ENCODE data around the gene DSC2.
"Not testable (repeated sequence)": the region's sequence is repeated elsewhere in the genome, so short reads cannot be mapped to it uniquely, and the experiment has no call there.

DSC2 gene

DNA sequence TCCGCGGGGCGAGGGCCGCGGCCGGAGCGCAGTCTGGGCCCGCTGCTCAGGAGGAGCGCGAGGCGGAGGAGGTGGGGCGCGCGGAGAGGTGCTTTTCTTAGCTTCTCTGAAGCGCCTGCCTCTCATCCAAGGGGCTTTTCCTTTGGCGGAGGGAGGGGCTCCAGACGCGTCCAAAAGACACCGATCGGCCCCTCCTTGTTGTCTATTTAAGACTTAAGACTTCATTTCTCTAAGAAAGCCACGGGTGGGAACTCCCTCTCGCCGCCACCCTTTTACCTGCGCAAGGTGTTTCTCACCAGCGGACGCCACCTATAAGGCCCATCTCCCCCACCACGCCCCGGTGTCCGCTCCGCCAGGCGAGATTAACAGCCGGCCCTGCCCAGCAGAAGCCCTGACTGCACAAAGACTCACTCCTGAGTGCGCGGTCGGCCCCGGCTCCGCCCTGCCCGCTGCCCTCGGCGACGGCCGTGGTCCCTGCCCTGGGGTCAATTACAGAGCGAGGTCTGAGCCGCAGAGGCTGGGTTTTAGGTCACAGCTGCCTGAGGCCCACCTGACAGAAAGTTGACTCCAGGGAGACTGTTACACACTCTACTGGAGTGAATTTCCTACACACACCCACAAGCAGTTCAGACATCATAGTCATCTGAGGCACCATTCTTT, at the start of gene DSC2:
DSC2 (minus strand) TSS at position 397 of the 660 bp plus-strand sequence. CDS start 450 bp downstream, outside the sequence.
- DNase-seq (ENCODE audit: low spot score), result no peak

DNA sequence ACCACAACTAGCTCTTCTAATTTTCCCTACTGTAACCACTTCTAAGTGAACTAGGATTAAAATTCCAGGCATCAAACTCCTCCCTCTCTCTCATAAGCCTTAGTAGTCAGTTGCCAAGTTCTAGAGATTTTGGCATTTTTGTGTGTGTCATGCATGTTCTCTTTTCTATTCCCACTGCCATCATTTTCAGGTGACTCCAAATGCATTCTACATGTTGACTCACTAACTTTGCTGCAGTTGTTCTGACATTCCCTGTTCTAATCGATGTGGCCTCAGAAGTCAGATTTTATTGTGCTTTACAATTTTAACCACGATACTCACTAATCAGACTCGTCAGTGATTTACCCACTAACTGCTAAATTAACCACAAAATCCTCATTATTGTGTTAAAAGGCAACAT, 47.1 kb upstream of the DSC2 start:
- no peak for DNase-seq (ENCODE audit: low spot score)

DNA sequence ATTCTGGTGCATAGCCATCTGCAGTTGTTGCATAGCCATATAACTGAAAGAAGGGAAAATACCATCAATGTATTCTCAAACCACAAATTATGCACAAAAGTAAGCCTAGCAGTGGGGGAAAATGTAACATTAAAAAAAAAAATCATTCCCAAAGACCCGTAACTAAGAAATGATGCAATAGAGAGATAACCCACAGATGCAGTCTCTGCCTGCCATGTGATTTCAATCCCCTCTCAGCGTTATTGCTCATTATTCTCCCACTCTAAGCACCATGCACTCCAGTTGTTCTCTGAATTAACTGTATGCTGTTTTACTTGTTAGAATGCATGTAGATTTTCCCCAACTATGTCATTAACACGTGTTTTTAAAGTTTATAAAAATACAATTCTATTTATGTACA, 46.4 kb upstream of the DSC2 start:
- DNase-seq (ENCODE audit: low spot score), result no peak

DNA sequence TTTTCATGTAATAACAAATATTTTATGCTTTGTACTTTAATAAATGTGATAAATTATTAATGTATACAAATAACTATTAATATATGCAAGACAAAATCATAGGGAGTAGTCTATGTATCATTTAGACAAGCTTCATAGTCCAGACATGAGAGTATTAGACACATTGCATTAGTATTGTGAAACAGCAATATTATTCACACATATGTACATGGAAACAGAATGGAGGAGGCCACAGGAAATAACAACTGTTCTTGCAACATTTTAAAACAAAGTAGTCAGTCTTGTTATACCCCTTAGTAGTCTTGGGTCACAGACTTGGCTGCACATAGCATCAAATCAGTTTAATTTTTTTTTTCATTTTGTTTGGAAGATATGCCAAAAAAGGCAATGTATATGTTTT, 44.6 kb upstream of the DSC2 start:
- DNase-seq (ENCODE audit: low spot score), result no peak

DNA sequence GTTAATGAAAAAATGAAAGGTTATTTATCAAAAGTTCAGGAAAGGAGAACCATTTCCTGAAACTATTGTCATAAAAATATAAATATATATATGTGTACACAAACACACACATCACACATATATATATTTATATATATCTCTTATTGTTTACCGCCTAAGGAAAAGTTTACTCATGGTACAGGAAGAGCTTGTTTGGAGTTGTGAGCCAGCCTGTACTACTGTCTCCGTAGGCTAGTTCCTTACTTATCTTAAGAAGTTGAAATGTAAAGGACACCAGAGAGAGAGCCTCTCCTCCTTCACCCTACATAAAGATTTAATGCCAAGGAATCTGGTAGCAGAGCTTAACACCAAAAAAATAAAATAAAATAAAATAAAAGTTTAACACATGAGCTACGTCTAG, 40.8 kb upstream of the DSC2 start:
- no peak for DNase-seq (ENCODE audit: low spot score)

DNA sequence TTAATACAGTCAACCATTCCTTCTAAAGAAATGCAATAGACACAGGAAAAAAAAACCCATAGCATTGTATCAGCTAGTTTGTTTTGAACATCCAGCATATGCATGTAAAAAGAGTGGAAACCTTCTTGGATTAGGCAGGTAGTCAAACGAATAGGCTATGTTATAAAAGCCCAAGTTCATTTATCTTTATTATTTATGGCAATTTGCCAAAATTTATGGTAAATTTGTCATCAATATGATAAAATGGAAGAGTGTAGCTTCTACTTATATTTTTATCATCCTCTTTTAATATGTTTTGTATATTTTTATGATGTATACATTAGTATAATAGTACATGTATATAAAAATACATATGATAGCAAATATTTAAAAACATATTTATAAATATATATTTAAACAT, 36.5 kb upstream of the DSC2 start:
- no peak for DNase-seq (ENCODE audit: low spot score)

DNA sequence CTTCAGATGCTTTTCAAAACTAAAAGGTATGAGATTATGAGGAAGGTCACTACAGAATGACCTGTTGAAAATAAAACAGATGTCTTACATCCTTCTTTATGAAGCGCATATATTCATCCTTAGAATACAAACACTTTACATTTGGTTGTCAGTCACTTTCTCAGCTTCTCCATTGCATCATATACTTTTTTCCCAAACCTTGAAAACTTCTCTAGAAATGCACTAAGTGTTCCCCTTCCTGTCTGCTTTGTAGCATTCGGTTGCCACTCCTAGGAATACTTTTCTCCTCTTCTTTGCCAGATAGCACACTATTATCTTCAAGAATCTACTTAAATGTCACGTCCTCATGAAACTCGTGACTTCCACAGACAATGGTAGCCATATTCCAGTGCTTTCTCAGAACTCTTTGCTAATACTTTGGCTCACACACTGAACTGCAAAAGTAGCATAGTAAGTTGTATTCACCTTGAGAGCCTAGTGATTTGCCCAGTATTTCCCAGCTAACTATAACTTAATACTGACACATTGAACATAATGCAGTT, 32.8 kb upstream of the DSC2 start:
- no peak for DNase-seq (ENCODE audit: low spot score)

DNA sequence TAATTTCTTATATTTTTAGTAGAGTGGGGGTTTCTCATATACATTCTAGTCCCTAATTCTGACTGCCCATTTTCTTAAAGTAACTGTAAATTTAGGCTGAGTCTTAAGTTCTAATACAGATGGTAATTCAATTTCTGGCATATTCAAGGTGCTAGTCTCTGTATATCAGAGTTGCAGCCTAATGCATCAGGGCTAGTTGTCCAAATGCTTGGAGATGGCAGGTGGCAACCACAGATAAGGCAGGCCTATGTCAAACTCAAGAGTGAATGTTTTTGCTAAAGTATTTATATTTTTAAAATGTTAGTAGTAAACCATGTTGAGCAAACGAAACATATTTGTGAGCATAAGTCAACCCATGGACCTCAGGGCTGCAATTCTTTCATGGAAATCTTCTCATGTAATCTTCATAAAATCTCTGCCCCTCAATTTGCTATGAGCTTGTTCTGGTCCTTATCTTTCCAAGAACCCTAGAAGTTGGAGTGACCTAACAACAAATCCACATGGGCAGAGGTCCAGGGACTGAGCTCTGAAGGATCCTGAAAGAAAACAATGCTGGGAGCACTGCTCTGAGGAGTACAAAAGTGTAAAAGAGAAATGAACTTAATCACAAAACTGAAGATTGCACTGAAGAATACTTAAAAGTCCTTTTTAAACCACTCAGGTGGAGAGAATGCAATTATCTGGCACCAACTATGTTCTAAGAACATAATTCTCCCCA, 27.3 kb upstream of the DSC2 start:
- no peak for DNase-seq (ENCODE audit: low spot score)

DNA sequence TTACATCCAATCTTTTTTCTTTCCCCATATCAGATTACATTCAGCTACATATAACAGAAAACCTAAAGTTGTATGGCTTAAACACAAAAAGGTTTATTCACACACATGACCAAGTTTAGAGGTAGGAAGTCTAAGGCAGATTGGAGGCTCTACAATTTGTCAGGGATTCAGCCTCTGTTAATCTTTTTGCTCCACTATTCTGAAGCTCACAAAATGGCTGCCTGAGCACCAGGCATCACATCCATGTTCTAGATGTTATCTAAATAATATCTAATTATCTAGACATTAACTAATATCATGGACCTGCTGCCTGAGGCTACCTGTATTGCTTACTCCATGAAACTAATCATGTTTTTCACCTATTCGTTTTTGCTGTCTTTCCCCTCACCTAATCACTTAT, 23.7 kb upstream of the DSC2 start:
- no peak for DNase-seq (ENCODE audit: low spot score)

DNA sequence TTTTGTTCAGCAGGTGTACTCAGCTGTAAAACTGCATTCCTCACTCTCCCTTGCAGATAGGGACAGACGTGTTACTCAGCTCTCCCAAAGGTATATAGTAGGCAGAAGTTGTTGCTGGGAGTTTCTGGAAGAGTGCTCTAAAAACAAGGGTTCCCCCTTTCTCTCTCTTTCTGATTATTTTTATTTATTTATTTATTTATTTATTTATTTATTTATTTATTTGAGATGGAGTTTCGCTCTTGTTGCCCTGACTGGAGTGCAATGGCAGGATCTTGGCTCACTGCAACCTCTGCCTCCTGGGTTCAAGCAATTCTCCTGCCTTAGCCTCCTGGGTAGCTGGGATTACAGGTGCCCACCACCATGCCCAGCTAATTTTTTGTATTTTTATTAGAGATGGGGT, 20.9 kb upstream of the DSC2 start:
- not testable (repeated sequence) for DNase-seq (ENCODE audit: low spot score)

DNA sequence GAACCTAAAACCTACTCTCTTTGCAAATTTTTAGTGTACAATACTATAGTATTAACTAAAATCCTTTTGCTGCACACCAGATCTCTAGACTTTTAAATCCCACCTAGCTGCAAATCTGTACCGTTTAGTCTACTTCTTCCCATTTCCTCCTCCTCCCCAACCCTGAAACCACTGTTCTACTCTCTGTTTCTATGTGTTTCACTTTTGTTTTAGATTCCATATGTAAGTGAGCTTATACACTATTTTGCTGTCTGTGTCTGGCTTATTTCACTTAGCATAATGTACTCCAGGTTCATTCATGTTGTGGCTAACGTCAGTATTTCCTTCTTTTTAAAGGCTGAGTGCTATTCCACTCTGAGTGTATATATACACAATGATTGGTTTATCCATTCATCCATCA, 18.4 kb upstream of the DSC2 start:
- DNase-seq (ENCODE audit: low spot score), result no peak

DNA sequence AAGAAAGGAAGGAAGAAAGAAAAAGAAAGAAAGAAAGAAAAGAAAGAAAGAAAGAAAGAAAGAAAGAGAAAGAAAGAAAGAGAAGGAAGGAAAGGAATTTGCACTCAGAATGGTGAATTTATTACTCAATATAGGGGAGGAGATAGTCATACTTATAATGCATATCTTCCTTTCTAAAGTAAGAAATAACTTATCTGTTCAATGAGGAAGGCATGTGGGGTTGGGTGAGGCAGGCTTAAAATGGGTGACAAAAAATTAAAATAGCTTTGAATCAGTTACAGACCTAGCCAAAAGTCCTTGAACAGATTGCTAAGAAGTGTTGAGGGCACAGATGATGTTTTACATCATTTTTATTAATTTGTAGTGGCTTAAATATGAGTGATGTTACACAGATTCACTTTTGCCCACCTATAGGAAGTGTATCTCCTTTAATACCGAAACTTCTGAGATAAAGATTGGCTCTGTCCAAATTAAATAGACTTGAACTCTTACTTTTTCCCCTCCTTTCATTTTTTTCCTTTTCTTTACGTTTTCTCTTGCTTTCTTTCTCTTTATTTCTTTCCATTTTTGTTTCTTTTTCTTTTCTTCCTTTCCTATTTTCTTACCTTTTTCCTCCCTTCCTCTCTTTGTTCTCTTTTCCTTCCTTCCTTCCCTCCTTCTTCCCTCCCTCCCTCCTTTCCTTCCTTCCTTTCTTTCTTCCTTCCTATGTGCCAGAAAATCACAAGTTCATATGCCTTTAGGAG, 14.8 kb upstream of the DSC2 start:
- DNase-seq (ENCODE audit: low spot score), result no peak

DNA sequence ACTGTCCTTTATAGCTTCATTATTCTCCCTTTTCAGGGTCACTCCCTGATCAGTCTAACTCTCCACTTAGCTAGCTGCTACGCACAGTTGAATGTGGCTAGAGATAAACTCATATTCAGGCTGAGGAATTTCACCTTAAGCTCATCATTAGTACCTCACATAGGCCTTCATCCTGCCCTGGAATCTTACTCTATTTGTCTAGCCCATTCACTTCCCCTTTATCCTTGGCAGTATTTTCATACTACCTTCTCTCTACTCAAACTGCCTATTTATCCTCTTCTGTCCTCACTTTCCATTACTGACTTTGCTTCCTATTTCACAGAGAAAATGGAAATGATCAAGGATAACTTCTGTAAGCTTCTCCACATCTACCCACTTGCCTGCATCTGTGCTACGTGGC, 10.6 kb upstream of the DSC2 start:
- no peak for DNase-seq (ENCODE audit: low spot score)

DNA sequence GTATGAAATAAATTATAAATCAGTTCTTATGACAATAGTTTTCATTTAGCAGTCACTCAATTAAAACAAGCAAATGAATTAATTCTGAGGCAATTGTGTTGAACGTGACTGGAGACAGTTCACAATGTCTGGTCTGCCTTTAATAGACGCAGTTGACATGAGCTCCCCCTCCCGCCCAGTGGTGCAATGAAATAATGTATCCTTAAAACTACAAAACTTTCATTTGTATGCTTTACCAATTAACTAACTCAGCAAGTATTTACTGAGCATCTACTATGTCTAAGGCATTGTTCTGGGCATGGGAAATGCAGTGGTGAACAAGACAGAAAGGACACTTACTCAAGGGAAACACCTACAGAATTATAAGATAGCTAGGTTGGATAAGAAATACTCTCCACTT, 3.5 kb upstream of the DSC2 start:
- no peak for DNase-seq (ENCODE audit: low spot score)

DNA sequence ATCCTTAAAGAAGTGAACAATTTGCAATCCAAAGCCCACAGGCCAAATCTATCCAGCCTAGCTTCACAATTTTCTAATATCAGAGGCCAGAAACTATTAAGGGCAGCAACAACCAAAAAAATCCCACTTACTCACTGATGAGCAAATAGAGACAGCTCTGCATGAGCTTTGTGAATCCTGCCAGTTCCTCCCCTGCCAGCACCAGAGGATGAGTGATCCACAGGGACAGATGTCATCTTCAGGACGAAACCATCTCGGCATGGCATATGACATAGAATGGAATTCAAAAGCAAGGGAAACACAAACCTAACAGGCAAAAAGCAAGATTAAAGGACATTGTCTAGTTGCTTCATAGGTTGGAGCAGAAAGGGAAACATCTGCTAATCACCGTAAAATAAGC, 2.2 kb upstream of the DSC2 start:
- no peak for DNase-seq (ENCODE audit: low spot score)

DNA sequence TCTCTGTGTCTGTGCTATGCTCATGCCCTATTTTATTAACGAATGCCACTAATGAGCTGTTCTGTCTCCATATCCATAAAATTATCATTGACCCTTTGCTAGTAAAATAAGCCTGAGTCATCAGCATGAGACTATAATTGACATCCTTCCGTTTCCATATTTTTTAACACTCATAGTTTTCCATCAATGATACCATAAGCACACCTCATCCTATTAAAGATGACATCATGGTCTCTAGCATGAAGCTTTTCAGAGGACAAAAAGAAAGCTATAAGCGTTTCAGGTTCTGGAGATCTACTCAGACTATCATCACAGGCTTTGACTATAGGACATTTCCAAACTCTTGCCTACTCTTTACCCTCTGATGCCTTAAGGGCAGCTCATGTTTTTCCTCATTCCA, 1.2 kb upstream of the DSC2 start:
- no peak for DNase-seq (ENCODE audit: low spot score)

DNA sequence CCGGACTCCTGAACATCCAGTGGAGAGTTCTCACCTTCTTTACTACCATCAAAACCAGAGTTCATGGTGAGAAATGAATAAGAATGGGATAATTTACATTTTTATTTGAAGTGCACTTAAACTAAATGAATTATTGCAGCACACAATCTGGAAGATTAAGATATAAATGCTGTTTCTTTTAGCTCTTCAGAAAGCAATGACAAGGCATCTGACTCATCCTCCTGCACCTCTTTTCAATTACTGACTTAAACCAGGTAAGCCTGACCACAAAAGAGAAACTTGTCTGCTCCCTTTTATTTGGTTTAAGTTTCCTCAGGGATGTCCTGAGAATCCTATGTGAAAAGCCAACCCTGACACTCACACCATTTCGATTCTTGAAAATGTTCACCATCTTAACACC, 720 bp upstream of the DSC2 start:
- no peak for DNase-seq (ENCODE audit: low spot score)

DNA sequence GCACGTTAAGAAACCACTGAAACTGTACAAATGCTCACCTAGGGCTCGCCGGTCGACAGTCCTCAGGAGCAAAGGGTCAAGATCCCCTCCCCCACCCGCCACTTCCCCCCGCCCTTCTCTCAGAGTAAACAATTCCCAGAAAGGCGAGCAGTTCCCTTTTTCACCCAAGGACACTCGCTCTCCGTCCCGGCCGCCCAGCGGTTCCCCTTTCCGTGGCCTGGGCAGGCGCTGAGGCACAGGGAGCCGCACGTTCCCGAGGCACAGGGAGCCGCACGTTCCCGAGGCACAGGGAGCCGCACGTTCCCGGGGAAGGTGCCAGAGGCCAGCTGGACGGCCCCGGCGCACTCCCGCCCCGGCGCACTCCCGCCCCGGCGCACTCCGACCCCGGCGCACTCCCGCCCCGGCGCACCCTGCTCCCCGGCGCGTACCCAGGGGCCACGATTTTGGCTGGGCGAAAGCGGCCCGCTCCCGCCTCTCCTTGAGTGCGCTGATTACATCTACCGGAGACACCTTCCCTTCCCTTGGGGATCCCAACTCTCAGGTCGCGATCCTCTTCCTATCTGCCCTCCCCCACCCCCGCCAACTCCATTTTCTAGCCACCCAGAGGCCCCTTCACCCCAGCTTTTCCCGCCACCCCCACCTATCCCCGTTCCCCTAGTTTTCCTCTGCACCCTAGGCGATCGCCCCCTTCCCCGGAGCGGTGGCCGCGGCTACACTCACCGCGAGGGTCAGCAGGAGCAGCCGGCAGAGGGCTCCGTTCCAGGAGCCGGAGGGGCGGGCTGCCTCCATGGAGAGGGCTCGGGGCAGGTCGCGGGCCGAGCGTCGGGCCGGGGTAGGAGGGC, 817 bp downstream of the DSC2 start:
- peak; percentile 5 for DNase-seq (ENCODE audit: low spot score)

DNA sequence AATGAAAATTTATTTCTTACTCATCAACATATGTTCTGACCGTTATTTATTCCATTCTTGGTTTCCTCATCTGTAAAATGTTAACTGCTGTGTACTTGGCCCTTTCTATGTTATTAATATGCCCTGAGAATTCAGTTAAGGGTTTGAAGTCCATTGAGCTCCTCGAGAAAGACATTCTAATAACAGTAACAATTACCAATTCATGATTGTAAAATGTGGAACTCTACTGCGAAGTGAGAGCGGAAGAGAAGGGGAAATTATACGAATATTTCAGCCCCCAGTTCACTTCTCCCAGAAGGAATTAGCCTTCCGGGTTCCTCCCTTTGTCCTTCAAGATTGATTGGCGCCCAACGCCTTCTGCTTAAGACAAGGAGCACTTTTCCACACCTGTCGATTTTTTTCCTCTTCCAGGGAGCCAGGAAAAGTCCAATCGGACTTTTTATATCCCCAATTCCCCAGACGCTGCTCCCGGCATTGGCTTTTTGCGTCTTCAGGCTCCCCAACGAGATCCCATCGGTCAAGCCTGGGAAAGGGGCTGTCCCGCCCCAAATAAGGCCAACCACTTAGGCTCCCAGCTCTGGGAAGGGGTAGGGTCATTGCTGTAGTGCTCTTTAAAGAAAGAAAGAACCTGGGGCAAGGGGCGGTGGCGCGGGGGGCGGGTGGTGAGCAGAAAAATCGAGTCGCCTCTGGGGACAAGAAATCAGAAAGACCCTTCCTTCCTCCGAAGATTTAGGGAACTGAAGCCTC, 1.6 kb downstream of the DSC2 start:
- no peak for DNase-seq (ENCODE audit: low spot score)

DNA sequence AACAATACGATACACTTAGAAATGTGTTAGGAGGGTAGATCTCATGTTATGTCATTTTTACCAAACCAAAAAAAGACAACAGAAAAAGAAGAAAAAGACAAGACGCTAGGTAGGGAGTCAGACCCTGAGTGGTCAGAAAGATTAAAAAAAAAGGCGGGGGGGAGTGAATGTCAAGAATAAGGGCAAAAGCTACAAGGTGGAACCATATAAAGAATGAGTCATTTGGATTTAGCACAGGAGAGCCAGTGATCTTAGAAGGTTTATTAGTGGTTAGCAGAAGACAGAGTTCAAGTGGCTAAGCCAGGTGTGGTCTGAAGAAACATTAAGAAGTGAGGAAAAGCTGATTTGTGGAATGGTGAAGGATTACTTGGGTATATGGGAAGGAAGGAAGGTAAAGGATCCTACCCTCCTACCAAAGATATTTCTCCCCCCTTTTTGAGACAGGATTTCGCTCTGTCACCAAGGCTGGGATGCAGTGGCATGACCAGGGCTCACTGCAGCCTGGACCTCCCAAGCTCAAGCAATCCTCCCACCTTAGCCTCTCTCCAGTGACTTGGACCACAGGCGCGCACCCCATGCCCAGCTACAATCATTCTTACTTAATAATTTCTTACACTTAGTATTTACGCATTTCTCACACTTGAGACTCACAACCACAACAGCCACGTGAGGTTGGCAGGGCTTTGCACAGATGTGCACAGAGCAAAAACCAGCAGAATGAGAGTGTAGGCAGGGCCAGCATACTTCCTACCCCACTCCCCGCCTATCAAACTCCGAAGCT, 2.6 kb downstream of the DSC2 start:
- no peak for DNase-seq (ENCODE audit: low spot score)

DNA sequence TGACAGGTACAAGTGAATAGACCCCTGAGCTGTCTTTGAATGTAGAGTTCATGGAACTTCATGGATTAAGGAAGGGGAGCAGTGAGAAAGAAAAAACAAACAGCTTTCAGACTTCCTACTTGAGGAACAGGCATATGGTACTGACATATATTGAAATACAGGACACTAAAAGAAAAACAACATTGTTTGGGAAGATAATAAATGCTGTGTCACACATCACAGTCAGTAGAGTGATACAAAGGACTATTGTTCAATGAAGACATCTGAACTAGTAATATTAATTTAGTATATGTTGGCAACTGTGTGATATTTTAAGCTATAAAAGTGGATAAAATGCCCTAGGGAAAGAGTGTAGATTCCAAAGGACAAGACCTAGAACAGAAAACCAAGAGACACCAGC, 3.3 kb downstream of the DSC2 start:
- DNase-seq (ENCODE audit: low spot score), result no peak

Measured in AG08396 (cell line).